HepG2 (cell line): Measurements from ENCODE around the gene ENDOD1. TPM values are rescaled to one million over a fixed set of nuclear protein-coding genes. Genes with fewer than 3 reads are reported as not detected.
A peak's percentile ranks its signal among the peaks of the same experiment; 100 is the strongest.

Experiments used
- AHR ChIP-seq: IDR thresholded peaks from 2 replicates; pipeline ENCODE4 v1.6.1; 2018; ENCODE audit warnings: missing genetic modification reagents, missing compliant biosample characterization
- BORCS8-MEF2B ChIP-seq: sonication (generic); formaldehyde crosslinking; IDR thresholded peaks from 2 replicates; pipeline ENCODE4 v1.8.0; 2022; ENCODE audit warnings: mild to moderate bottlenecking, missing genetic modification reagents
- HNF4A ChIP-seq: sonication (generic); formaldehyde crosslinking; IDR thresholded peaks from 2 replicates; pipeline ENCODE4 v1.4.0; 2020; ENCODE audit warnings: missing genetic modification reagents
- KAT7 ChIP-seq: IDR thresholded peaks from 2 replicates; pipeline ENCODE4 v1.6.1; 2018; ENCODE audit warnings: borderline replicate concordance, missing compliant biosample characterization
- NR2F6 ChIP-seq, 2 experiments: IDR thresholded peaks; 2 replicates each; pipeline ENCODE4 v1.6.1; 2016; ENCODE audit warnings: antibody characterized with exemption in 1 of 2, mild to moderate bottlenecking in 1 of 2
- PCBP1 ChIP-seq: fragments of 200-400 bp; formaldehyde crosslinking; IDR thresholded peaks from 2 replicates; pipeline ENCODE4 v1.6.1; 2017; ENCODE audit warnings: mild to moderate bottlenecking, low read depth, low read length, borderline replicate concordance
- RARA ChIP-seq: IDR thresholded peaks from 2 replicates; pipeline ENCODE4 v1.6.1; 2016; ENCODE audit warnings: missing genetic modification reagents, missing compliant biosample characterization
- TSC22D2 ChIP-seq: sonication (generic); formaldehyde crosslinking; IDR thresholded peaks from 2 replicates; pipeline ENCODE4 v1.5.1; 2020; ENCODE audit warnings: missing genetic modification reagents, mild to moderate bottlenecking, borderline replicate concordance
- YEATS4 ChIP-seq: sonication (generic); formaldehyde crosslinking; IDR thresholded peaks from 2 replicates; pipeline ENCODE4 v1.4.0; 2020; ENCODE audit warnings: missing genetic modification reagents, borderline replicate concordance
- ZNF138 ChIP-seq: sonication (generic); formaldehyde crosslinking; IDR thresholded peaks from 2 replicates; pipeline ENCODE4 v1.5.0; 2020; ENCODE audit warnings: mild to moderate bottlenecking, low read depth, missing genetic modification reagents
- ZNF205 ChIP-seq: IDR thresholded peaks from 2 replicates; pipeline ENCODE4 v1.6.1; 2018; ENCODE audit warnings: missing biosample characterization, missing genetic modification reagents
- ZNF263 ChIP-seq: sonication (generic); formaldehyde crosslinking; IDR thresholded peaks from 2 replicates; pipeline ENCODE4 v1.4.0; 2020; ENCODE audit warnings: missing genetic modification reagents
- ZNF326 ChIP-seq: sonication (generic); formaldehyde crosslinking; IDR thresholded peaks from 2 replicates; pipeline ENCODE4 v1.4.0; 2020; ENCODE audit warnings: missing genetic modification reagents, borderline replicate concordance
- ZNF354B ChIP-seq: sonication (generic); formaldehyde crosslinking; IDR thresholded peaks from 2 replicates; pipeline ENCODE4 v1.8.0; 2022; ENCODE audit warnings: mild to moderate bottlenecking, missing genetic modification reagents
- ZNF432 ChIP-seq: sonication (generic); formaldehyde crosslinking; IDR thresholded peaks from 2 replicates; pipeline ENCODE4 v1.5.0; 2020; ENCODE audit warnings: missing genetic modification reagents, mild to moderate bottlenecking, borderline replicate concordance
- ZNF678 ChIP-seq: sonication (generic); formaldehyde crosslinking; IDR thresholded peaks from 2 replicates; pipeline ENCODE4 v1.4.0; 2020; ENCODE audit warnings: mild to moderate bottlenecking, missing genetic modification reagents
- ZNF703 ChIP-seq: sonication (generic); formaldehyde crosslinking; IDR thresholded peaks from 2 replicates; pipeline ENCODE4 v1.5.1; 2020; ENCODE audit warnings: missing genetic modification reagents, mild to moderate bottlenecking, moderate library complexity, borderline replicate concordance
- ZNF777 ChIP-seq: sonication (generic); formaldehyde crosslinking; IDR thresholded peaks from 2 replicates; pipeline ENCODE4 v1.4.0; 2020; ENCODE audit warnings: missing genetic modification reagents
- ZSCAN25 ChIP-seq: sonication (generic); formaldehyde crosslinking; IDR thresholded peaks from 2 replicates; pipeline ENCODE4 v1.8.0; 2022; ENCODE audit warnings: mild to moderate bottlenecking, missing genetic modification reagents
- polyA plus RNA-seq, 8 experiments: library from polyadenylated mRNA; depleted of rRNA in 3 of 8; stranded (reverse) in 7 of 8; unstranded in 1 of 8; fragments of >200 nt; fragmentation: Illumina TruSeq in 4 of 8; extraction: Trizol in 4 of 8; gene quantifications; 2 replicates each; pipeline versions ENCODE4 v1.2.1 to v1.2.3, GENCODE V29; 2011 to 2016; ENCODE audit warnings: low read depth in 4 of 8, missing spikeins in 1 of 8, mixed read lengths in 1 of 8; ENCODE audit not compliant: insufficient read depth in 1 of 8
- total RNA-seq, 5 experiments: library from RNA; depleted of rRNA; stranded (reverse); fragments of >200 nt; fragmentation: Illumina TruSeq; extraction: Trizol; gene quantifications; 2 replicates each; pipeline ENCODE4 v1.2.3, GENCODE V29; 2016; ENCODE audit warnings: low read depth in 1 of 5
- TF ChIP-seq, protein P1 (sequence below): sonication (generic); formaldehyde crosslinking; IDR thresholded peaks from 2 replicates; pipeline ENCODE4 v1.8.0; 2022; ENCODE audit warnings: mild to moderate bottlenecking, missing genetic modification reagents
- TF ChIP-seq, protein P2 (sequence below): IDR thresholded peaks from 2 replicates; pipeline ENCODE4 v1.6.1; 2016; ENCODE audit warnings: low read depth, control low read depth
- TF ChIP-seq, protein P3 (sequence below): sonication (generic); formaldehyde crosslinking; conservative IDR thresholded peaks from 2 replicates; pipeline ENCODE4 v1.4.0; 2020; ENCODE audit warnings: mild to moderate bottlenecking, missing genetic modification reagents, moderate library complexity
- TF ChIP-seq, protein P4 (sequence below): sonication (generic); formaldehyde crosslinking; conservative IDR thresholded peaks from 2 replicates; pipeline ENCODE4 v1.8.0; 2022; ENCODE audit warnings: missing genetic modification reagents

ENDOD1 gene
- total and polyA plus RNA-seq, 2 of the 13 experiments (the other 11 are each of a cell fraction or from before 2014, with no cell fraction given), result 2.0 to 6.8 TPM

DNA sequence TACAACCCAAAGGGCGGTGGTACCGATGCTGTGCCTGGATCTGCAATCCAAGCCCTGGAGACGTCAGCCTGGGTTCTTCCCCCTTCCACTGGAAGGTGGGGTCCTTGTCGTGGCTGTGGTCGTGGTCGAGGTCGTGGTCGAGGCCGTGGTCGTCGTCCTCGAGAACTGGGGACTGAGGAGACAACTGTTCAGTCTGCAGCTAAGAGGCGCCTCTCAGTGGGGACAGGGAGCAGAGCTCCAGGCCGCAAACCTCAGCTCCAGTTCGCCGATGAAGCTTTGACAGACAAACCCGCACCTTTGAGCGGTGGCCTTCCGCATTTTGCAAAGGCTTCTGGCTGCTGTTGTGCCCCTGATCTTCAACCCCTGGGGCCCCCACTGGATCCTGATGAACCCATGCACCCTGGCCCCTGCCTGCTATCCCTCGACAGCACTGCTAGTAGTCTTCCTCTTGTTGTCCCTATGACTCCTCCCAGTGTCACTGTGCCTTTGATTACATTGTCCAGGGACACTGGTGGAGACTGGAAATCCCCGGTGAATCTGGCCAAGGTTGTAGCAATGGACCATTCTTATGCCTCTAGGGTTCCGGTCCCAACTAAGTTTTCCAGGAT, 38.9 kb upstream of the ENDOD1 start (continued):
- no peak for TF ChIP-seq ZSCAN25
- TF ChIP-seq, protein P1, sequence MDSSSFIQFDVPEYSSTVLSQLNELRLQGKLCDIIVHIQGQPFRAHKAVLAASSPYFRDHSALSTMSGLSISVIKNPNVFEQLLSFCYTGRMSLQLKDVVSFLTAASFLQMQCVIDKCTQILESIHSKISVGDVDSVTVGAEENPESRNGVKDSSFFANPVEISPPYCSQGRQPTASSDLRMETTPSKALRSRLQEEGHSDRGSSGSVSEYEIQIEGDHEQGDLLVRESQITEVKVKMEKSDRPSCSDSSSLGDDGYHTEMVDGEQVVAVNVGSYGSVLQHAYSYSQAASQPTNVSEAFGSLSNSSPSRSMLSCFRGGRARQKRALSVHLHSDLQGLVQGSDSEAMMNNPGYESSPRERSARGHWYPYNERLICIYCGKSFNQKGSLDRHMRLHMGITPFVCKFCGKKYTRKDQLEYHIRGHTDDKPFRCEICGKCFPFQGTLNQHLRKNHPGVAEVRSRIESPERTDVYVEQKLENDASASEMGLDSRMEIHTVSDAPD, result no peak
- TF ChIP-seq, protein P2, sequence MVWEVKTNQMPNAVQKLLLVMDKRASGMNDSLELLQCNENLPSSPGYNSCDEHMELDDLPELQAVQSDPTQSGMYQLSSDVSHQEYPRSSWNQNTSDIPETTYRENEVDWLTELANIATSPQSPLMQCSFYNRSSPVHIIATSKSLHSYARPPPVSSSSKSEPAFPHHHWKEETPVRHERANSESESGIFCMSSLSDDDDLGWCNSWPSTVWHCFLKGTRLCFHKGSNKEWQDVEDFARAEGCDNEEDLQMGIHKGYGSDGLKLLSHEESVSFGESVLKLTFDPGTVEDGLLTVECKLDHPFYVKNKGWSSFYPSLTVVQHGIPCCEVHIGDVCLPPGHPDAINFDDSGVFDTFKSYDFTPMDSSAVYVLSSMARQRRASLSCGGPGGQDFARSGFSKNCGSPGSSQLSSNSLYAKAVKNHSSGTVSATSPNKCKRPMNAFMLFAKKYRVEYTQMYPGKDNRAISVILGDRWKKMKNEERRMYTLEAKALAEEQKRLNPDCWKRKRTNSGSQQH (CRISPR knock-in tag), result no peak
- peak; percentile 33; the same call in 1 of the 2 replicates for TF ChIP-seq RARA (CRISPR knock-in tag)
- TF ChIP-seq, protein P3, sequence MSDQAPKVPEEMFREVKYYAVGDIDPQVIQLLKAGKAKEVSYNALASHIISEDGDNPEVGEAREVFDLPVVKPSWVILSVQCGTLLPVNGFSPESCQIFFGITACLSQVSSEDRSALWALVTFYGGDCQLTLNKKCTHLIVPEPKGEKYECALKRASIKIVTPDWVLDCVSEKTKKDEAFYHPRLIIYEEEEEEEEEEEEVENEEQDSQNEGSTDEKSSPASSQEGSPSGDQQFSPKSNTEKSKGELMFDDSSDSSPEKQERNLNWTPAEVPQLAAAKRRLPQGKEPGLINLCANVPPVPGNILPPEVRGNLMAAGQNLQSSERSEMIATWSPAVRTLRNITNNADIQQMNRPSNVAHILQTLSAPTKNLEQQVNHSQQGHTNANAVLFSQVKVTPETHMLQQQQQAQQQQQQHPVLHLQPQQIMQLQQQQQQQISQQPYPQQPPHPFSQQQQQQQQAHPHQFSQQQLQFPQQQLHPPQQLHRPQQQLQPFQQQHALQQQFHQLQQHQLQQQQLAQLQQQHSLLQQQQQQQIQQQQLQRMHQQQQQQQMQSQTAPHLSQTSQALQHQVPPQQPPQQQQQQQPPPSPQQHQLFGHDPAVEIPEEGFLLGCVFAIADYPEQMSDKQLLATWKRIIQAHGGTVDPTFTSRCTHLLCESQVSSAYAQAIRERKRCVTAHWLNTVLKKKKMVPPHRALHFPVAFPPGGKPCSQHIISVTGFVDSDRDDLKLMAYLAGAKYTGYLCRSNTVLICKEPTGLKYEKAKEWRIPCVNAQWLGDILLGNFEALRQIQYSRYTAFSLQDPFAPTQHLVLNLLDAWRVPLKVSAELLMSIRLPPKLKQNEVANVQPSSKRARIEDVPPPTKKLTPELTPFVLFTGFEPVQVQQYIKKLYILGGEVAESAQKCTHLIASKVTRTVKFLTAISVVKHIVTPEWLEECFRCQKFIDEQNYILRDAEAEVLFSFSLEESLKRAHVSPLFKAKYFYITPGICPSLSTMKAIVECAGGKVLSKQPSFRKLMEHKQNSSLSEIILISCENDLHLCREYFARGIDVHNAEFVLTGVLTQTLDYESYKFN (CRISPR knock-in tag), result peak; percentile 51; the same call in 1 of the 2 replicates
- TF ChIP-seq HNF4A, result peak; percentile 26; the same call in 1 of the 2 replicates
- TF ChIP-seq ZNF678 (CRISPR knock-in tag), result no peak
- no peak for TF ChIP-seq AHR (CRISPR knock-in tag)
- no peak for TF ChIP-seq BORCS8-MEF2B (CRISPR knock-in tag)
- no peak for TF ChIP-seq ZNF205 (CRISPR knock-in tag)
- TF ChIP-seq ZNF263 (CRISPR knock-in tag), result 0 out of 2 replicates have a peak, but pooled peaks have one; percentile 19
- TF ChIP-seq YEATS4, result no peak
- no peak for TF ChIP-seq ZNF703 (CRISPR knock-in tag)
- no peak for TF ChIP-seq ZNF777 (CRISPR knock-in tag)
- TF ChIP-seq ZNF354B (CRISPR knock-in tag), result no peak
- no peak for TF ChIP-seq ZNF138 (CRISPR knock-in tag)
- TF ChIP-seq ZNF432, result no peak
- TF ChIP-seq ZNF326 (CRISPR knock-in tag), result no peak
- TF ChIP-seq, protein P4, sequence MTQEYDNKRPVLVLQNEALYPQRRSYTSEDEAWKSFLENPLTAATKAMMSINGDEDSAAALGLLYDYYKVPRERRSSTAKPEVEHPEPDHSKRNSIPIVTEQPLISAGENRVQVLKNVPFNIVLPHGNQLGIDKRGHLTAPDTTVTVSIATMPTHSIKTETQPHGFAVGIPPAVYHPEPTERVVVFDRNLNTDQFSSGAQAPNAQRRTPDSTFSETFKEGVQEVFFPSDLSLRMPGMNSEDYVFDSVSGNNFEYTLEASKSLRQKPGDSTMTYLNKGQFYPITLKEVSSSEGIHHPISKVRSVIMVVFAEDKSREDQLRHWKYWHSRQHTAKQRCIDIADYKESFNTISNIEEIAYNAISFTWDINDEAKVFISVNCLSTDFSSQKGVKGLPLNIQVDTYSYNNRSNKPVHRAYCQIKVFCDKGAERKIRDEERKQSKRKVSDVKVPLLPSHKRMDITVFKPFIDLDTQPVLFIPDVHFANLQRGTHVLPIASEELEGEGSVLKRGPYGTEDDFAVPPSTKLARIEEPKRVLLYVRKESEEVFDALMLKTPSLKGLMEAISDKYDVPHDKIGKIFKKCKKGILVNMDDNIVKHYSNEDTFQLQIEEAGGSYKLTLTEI, result no peak
- no peak for TF ChIP-seq TSC22D2 (CRISPR knock-in tag)
- no peak for TF ChIP-seq KAT7 (CRISPR knock-in tag)
- TF ChIP-seq PCBP1, result no peak
- TF ChIP-seq NR2F6 (IDR thresholded peaks at IDR 0.05), result no peak
- no peak for TF ChIP-seq NR2F6 (CRISPR knock-in tag; IDR thresholded peaks at IDR 0.05)
